HEK293 (cell line): Measurements from ENCODE around the gene FANCC.

Experiments
- CTCF ChIA-PET: fragments of 350-600 bp; formaldehyde crosslinking; extraction: SDS; loops from one replicate; lab custom pipeline; 2021; ENCODE audit warnings: antibody characterized with exemption; lab: Yijun Ruan, JAX
- POLR2A ChIA-PET: fragments of 300-600 bp; formaldehyde crosslinking; extraction: SDS; loops from one replicate; lab custom pipeline; 2020; ENCODE audit warnings: antibody characterized with exemption, inconsistent platforms; lab: Yijun Ruan, JAX
- H3K27ac ChIP-seq: fragments of 200-500 bp; sonication (Bioruptor generic); 2 replicates; pipeline ENCODE4 v1.5.1; 2014; ENCODE audit warnings: low read depth, low read length, control low read depth, inconsistent platforms; ENCODE audit errors: extremely low read depth
- H3K36me3 ChIP-seq, 2 experiments: fragments of 200-500 bp in 1 of 2; sonication (Bioruptor generic) in 1 of 2; 1 replicate in 1 of 2; 2 replicates in 1 of 2; pipeline ENCODE4 v1.5.1; 2014 to 2017; ENCODE audit warnings: inconsistent platforms in 2 of 2, low read length in 2 of 2; ENCODE audit not compliant: control insufficient read depth in 2 of 2, insufficient read depth in 1 of 2
- H3K4me1 ChIP-seq: fragments of 200-500 bp; sonication (Bioruptor generic); 2 replicates; pipeline ENCODE4 v1.5.1; 2014; ENCODE audit warnings: mild to moderate bottlenecking, low read length, inconsistent platforms; ENCODE audit not compliant: control insufficient read depth, insufficient read depth
- H3K4me3 ChIP-seq: 2 replicates; pipeline ENCODE4 v1.5.1; 2011; ENCODE audit warnings: low read depth, mild to moderate bottlenecking, control low read depth, low read length, moderate library complexity
- H3K9me3 ChIP-seq: fragments of 200-500 bp; sonication (Bioruptor generic); 2 replicates; pipeline ENCODE4 v1.5.1; 2014; ENCODE audit warnings: low read depth, low read length, inconsistent platforms; ENCODE audit not compliant: control insufficient read depth, insufficient read depth
- GLIS1 ChIP-seq: fragments of 450-650 bp; formaldehyde crosslinking; IDR thresholded peaks from 2 replicates; pipeline ENCODE4 v1.5.1; 2016; ENCODE audit warnings: missing biosample characterization, missing genetic modification characterization
- IKZF3 ChIP-seq: fragments of 450-650 bp; IDR thresholded peaks from 2 replicates; pipeline ENCODE4 v1.5.0; 2018; ENCODE audit warnings: missing biosample characterization, mild to moderate bottlenecking, missing genetic modification characterization, moderate library complexity
- KLF8 ChIP-seq: fragments of 450-650 bp; formaldehyde crosslinking; IDR thresholded peaks from 2 replicates; pipeline ENCODE4 v1.5.1; 2016; ENCODE audit warnings: missing biosample characterization, missing genetic modification characterization
- TRIM28 ChIP-seq: IDR thresholded peaks from 2 replicates; pipeline ENCODE4 v1.6.1; 2011; ENCODE audit warnings: low read length, control low read depth, borderline replicate concordance
- ZBTB17 ChIP-seq: fragments of 450-650 bp; formaldehyde crosslinking; IDR thresholded peaks from 2 replicates; pipeline ENCODE4 v1.5.1; 2016; ENCODE audit warnings: missing biosample characterization, missing genetic modification characterization
- ZBTB8A ChIP-seq: fragments of 450-650 bp; formaldehyde crosslinking; IDR thresholded peaks from 2 replicates; pipeline ENCODE4 v1.5.1; 2016; ENCODE audit warnings: missing biosample characterization, missing genetic modification characterization
- ZFP3 ChIP-seq: fragments of 450-650 bp; formaldehyde crosslinking; IDR thresholded peaks from 2 replicates; pipeline ENCODE4 v1.5.1; 2016; ENCODE audit warnings: low read depth, missing biosample characterization, missing genetic modification characterization
- ZIC2 ChIP-seq: fragments of 450-650 bp; formaldehyde crosslinking; IDR thresholded peaks from 2 replicates; pipeline ENCODE4 v1.5.1; 2016; ENCODE audit warnings: missing biosample characterization, missing genetic modification characterization
- ZNF121 ChIP-seq: fragments of 450-650 bp; formaldehyde crosslinking; IDR thresholded peaks from 2 replicates; pipeline ENCODE4 v1.5.1; 2016; ENCODE audit warnings: missing biosample characterization, missing genetic modification characterization
- ZNF146 ChIP-seq: fragments of 450-650 bp; formaldehyde crosslinking; IDR thresholded peaks from 2 replicates; pipeline ENCODE4 v1.5.1; 2016; ENCODE audit warnings: missing biosample characterization, missing genetic modification characterization
- ZNF19 ChIP-seq: fragments of 450-650 bp; formaldehyde crosslinking; IDR thresholded peaks from 2 replicates; pipeline ENCODE4; 2016; ENCODE audit warnings: missing biosample characterization, missing genetic modification characterization, low read depth
- ZNF23 ChIP-seq: fragments of 450-650 bp; formaldehyde crosslinking; IDR thresholded peaks from 2 replicates; pipeline ENCODE4 v1.5.1; 2016; ENCODE audit warnings: missing biosample characterization, missing genetic modification characterization, borderline replicate concordance
- ZNF302 ChIP-seq: fragments of 450-650 bp; formaldehyde crosslinking; IDR thresholded peaks from 2 replicates; pipeline ENCODE4 v1.5.1; 2016; ENCODE audit warnings: missing biosample characterization, missing genetic modification characterization, low read depth
- ZNF510 ChIP-seq: fragments of 450-650 bp; formaldehyde crosslinking; IDR thresholded peaks from 2 replicates; pipeline ENCODE4 v1.5.1; 2018; ENCODE audit warnings: mild to moderate bottlenecking, missing genetic modification characterization, missing biosample characterization; ENCODE audit not compliant: insufficient replicate concordance
- ZNF544 ChIP-seq: fragments of 450-650 bp; formaldehyde crosslinking; IDR thresholded peaks from 2 replicates; pipeline ENCODE4 v1.5.0; 2017; ENCODE audit warnings: missing biosample characterization, missing genetic modification characterization
- ZNF548 ChIP-seq: fragments of 450-650 bp; formaldehyde crosslinking; IDR thresholded peaks from 2 replicates; pipeline ENCODE4 v1.5.1; 2016; ENCODE audit warnings: missing biosample characterization, missing genetic modification characterization
- ZNF571 ChIP-seq: fragments of 450-650 bp; formaldehyde crosslinking; IDR thresholded peaks from 2 replicates; pipeline ENCODE4 v1.5.0; 2017; ENCODE audit warnings: missing biosample characterization, missing genetic modification characterization
- ZNF600 ChIP-seq: fragments of 450-650 bp; formaldehyde crosslinking; IDR thresholded peaks from 2 replicates; pipeline ENCODE4 v1.5.1; 2016; ENCODE audit warnings: missing biosample characterization, missing genetic modification characterization
- ZNF621 ChIP-seq: fragments of 450-650 bp; formaldehyde crosslinking; IDR thresholded peaks from 2 replicates; pipeline ENCODE4 v1.5.1; 2017; ENCODE audit warnings: missing biosample characterization, missing genetic modification characterization
- ZNF660 ChIP-seq: fragments of 450-650 bp; IDR thresholded peaks from 2 replicates; pipeline ENCODE4 v1.5.1; 2018; ENCODE audit warnings: missing biosample characterization, mild to moderate bottlenecking, missing genetic modification characterization
- ZNF792 ChIP-seq: fragments of 450-650 bp; formaldehyde crosslinking; IDR thresholded peaks from 2 replicates; pipeline ENCODE4 v1.5.1; 2016; ENCODE audit warnings: missing biosample characterization, missing genetic modification characterization
- ZNF830 ChIP-seq: fragments of 450-650 bp; IDR thresholded peaks from 2 replicates; pipeline ENCODE4 v1.5.0; 2018; ENCODE audit warnings: missing biosample characterization, missing genetic modification characterization, low read depth, mild to moderate bottlenecking, moderate library complexity
- ZNF837 ChIP-seq: fragments of 450-650 bp; formaldehyde crosslinking; IDR thresholded peaks from 2 replicates; pipeline ENCODE4 v1.5.1; 2016; ENCODE audit warnings: missing biosample characterization, missing genetic modification characterization
- ZSCAN16 ChIP-seq: fragments of 450-650 bp; formaldehyde crosslinking; IDR thresholded peaks from 2 replicates; pipeline ENCODE4 v1.5.1; 2016; ENCODE audit warnings: missing biosample characterization, missing genetic modification characterization
- TF ChIP-seq, protein P1 (sequence below): fragments of 450-650 bp; formaldehyde crosslinking; IDR thresholded peaks from 2 replicates; pipeline ENCODE4 v1.5.1; 2016; ENCODE audit warnings: missing biosample characterization, missing genetic modification characterization
- TF ChIP-seq, protein P2 (sequence below): fragments of 450-650 bp; IDR thresholded peaks from 2 replicates; pipeline ENCODE4 v1.5.1; 2018; ENCODE audit warnings: missing biosample characterization, mild to moderate bottlenecking, missing genetic modification characterization
- TF ChIP-seq, protein P3 (sequence below): fragments of 450-650 bp; formaldehyde crosslinking; IDR thresholded peaks from 2 replicates; pipeline ENCODE4 v1.5.1; 2016; ENCODE audit warnings: missing biosample characterization, missing genetic modification characterization
- TF ChIP-seq, protein P4 (sequence below): fragments of 450-650 bp; formaldehyde crosslinking; IDR thresholded peaks from 2 replicates; pipeline ENCODE4 v1.5.1; 2016; ENCODE audit warnings: missing biosample characterization, missing genetic modification characterization

The FANCC gene

DNA sequence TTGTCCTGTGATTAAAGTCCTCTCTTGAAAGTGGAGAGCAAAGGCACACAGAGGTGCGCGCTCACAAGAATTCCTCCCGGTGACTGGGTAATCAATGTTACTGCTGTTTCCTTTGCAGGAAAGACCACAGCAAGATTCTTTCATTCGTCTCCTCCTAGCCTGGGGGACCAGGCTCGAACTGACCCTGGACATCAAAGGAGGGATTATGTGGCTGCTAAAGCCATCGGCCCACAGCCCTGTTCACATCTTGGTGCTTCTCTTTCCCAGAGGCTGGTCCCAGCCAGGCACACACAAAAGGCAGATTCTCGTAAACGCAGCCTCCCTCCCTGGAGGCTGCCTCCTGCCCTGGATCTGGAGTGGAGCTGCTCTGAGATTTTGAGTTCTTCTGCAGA is 230.9 kb downstream of the FANCC start:
- ChIA-PET CTCF (interaction anchor here (0.7 kb wide), 2 partner anchors 14 to 41 kb away, joined by 3 to 5 read pairs; no protein-coding TSS in a partner anchor), POLR2A (no interaction called here)
- Histone ChIP-seq H3K27ac (no peak overlapping the region), H3K4me1 (no peaks in the 10 kb centered on the region), H3K36me3 (peaks cover 4 to 47% of the 10 kb centered on the region in 2 experiments; a peak in 2 of 3 replicates), H3K9me3 (no peaks in the 10 kb centered on the region), H3K4me3 (no peak overlapping the region)
- TF ChIP-seq ZNF23 (tag by site-specific recombination) (no peak), ZNF548 (tag by site-specific recombination) (no peak), ZNF660 (tag by site-specific recombination) (no peak), ZNF302 (tag by site-specific recombination) (no peak), ZNF19 (no peak), ZFP3 (tag by site-specific recombination) (no peak), ZNF837 (no peak), ZNF792 (tag by site-specific recombination) (no peak), ZIC2 (no peak), ZNF121 (tag by site-specific recombination) (no peak), ZNF544 (tag by site-specific recombination) (no peak), ZNF510 (tag by site-specific recombination) (no peak), GLIS1 (no peak), ZSCAN16 (tag by site-specific recombination) (no peak), ZNF146 (tag by site-specific recombination) (no peak), ZNF830 (tag by site-specific recombination) (no peak), ZNF571 (tag by site-specific recombination) (no peak)
- TF ChIP-seq, protein P1, sequence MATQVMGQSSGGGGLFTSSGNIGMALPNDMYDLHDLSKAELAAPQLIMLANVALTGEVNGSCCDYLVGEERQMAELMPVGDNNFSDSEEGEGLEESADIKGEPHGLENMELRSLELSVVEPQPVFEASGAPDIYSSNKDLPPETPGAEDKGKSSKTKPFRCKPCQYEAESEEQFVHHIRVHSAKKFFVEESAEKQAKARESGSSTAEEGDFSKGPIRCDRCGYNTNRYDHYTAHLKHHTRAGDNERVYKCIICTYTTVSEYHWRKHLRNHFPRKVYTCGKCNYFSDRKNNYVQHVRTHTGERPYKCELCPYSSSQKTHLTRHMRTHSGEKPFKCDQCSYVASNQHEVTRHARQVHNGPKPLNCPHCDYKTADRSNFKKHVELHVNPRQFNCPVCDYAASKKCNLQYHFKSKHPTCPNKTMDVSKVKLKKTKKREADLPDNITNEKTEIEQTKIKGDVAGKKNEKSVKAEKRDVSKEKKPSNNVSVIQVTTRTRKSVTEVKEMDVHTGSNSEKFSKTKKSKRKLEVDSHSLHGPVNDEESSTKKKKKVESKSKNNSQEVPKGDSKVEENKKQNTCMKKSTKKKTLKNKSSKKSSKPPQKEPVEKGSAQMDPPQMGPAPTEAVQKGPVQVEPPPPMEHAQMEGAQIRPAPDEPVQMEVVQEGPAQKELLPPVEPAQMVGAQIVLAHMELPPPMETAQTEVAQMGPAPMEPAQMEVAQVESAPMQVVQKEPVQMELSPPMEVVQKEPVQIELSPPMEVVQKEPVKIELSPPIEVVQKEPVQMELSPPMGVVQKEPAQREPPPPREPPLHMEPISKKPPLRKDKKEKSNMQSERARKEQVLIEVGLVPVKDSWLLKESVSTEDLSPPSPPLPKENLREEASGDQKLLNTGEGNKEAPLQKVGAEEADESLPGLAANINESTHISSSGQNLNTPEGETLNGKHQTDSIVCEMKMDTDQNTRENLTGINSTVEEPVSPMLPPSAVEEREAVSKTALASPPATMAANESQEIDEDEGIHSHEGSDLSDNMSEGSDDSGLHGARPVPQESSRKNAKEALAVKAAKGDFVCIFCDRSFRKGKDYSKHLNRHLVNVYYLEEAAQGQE (tag by site-specific recombination) = no peak
- TF ChIP-seq, protein P2, sequence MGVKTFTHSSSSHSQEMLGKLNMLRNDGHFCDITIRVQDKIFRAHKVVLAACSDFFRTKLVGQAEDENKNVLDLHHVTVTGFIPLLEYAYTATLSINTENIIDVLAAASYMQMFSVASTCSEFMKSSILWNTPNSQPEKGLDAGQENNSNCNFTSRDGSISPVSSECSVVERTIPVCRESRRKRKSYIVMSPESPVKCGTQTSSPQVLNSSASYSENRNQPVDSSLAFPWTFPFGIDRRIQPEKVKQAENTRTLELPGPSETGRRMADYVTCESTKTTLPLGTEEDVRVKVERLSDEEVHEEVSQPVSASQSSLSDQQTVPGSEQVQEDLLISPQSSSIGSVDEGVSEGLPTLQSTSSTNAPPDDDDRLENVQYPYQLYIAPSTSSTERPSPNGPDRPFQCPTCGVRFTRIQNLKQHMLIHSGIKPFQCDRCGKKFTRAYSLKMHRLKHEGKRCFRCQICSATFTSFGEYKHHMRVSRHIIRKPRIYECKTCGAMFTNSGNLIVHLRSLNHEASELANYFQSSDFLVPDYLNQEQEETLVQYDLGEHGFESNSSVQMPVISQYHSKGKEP (tag by site-specific recombination) = no peak

DNA sequence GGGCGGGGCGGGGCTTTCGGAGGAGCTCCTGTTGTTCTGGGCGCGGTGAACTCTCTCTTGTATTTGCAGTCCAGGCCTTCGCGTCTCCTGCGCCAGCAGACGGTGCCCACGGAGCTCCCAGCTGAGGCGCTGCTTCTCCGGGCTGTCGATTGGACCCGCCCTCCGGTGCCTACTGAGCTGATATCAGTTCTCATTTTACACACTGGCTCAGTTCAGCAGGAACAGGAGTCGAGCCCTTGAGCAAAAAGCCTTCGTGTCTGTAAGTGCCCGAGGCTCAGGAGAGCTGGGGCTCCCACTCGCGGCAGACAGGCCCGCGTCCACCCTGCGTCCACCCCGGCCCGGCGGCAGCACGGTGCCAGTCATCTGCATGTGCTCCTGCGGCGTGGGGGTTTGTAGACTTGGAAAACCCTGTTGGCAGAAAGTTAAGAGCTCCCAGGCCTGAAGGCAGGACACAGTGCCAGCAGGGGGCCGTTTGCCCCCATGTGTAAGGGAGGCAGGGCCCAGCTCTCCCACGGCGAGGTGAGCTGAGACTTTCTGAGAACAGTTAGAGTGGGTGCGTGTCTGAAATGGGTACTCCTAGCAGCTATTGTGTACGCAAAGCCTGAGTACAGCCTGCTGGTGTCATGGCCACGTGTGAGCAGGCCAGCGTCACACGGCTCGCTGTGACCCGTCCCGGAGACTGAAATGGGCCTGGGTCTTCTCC is 231.5 kb downstream of the FANCC start:
- ChIA-PET CTCF (interaction anchor here (0.5 to 1.0 kb wide), 3 partner anchors 42 to 90 kb away, joined by 3 to 4 read pairs (median 3); no protein-coding TSS in a partner anchor), POLR2A (no interaction called here)
- Histone ChIP-seq H3K27ac (no peak overlapping the region), H3K36me3 (peaks cover 4 to 52% of the 10 kb centered on the region in 2 experiments; a peak in 2 of 3 replicates), H3K9me3 (no peaks in the 10 kb centered on the region), H3K4me3 (no peak overlapping the region), H3K4me1 (no peaks in the 10 kb centered on the region)
- TF ChIP-seq ZNF621 (tag by site-specific recombination) (no peak), ZBTB17 (no peak), KLF8 (no peak), ZBTB8A (tag by site-specific recombination) (no peak), TRIM28 (no peak), IKZF3 (tag by site-specific recombination) (no peak), ZNF600 (tag by site-specific recombination) (no peak)
- TF ChIP-seq, protein P3, sequence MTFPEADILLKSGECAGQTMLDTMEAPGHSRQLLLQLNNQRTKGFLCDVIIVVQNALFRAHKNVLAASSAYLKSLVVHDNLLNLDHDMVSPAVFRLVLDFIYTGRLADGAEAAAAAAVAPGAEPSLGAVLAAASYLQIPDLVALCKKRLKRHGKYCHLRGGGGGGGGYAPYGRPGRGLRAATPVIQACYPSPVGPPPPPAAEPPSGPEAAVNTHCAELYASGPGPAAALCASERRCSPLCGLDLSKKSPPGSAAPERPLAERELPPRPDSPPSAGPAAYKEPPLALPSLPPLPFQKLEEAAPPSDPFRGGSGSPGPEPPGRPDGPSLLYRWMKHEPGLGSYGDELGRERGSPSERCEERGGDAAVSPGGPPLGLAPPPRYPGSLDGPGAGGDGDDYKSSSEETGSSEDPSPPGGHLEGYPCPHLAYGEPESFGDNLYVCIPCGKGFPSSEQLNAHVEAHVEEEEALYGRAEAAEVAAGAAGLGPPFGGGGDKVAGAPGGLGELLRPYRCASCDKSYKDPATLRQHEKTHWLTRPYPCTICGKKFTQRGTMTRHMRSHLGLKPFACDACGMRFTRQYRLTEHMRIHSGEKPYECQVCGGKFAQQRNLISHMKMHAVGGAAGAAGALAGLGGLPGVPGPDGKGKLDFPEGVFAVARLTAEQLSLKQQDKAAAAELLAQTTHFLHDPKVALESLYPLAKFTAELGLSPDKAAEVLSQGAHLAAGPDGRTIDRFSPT (tag by site-specific recombination) = no peak
- TF ChIP-seq, protein P4, sequence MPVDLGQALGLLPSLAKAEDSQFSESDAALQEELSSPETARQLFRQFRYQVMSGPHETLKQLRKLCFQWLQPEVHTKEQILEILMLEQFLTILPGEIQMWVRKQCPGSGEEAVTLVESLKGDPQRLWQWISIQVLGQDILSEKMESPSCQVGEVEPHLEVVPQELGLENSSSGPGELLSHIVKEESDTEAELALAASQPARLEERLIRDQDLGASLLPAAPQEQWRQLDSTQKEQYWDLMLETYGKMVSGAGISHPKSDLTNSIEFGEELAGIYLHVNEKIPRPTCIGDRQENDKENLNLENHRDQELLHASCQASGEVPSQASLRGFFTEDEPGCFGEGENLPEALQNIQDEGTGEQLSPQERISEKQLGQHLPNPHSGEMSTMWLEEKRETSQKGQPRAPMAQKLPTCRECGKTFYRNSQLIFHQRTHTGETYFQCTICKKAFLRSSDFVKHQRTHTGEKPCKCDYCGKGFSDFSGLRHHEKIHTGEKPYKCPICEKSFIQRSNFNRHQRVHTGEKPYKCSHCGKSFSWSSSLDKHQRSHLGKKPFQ (tag by site-specific recombination) = no peak
